GM23338 (cell line): Measurements from ENCODE around the gene APOL2. TPM values are rescaled to one million over a fixed set of nuclear protein-coding genes. Genes with fewer than 3 reads are reported as not detected.

ENCODE experiments used
- ATAC-seq: fragments of 200-7000 bp; cut with Tn5 transposase; 3 replicates; pipeline ENCODE4 v1.9.1; 2020
- DNase-seq: peaks from one replicate; pipeline ENCODE4 v3.0.0-alpha.2; 2015; ENCODE audit warnings: low spot score
- H2AFZ ChIP-seq: fragments of 200-600 bp; sonication (generic); 2 replicates; pipeline ENCODE4 v1.8.0; 2016; ENCODE audit warnings: antibody characterized with exemption, mild to moderate bottlenecking, moderate library complexity
- H3F3A ChIP-seq: fragments of 200-600 bp; sonication (generic); replicated peaks from 2 replicates; pipeline ENCODE4 v1.8.0; 2017; ENCODE audit warnings: antibody characterized with exemption, mixed run types, low read depth
- H3K27ac ChIP-seq: fragments of 200-600 bp; sonication (generic); 2 replicates; pipeline ENCODE4 v1.6.1; 2016; ENCODE audit warnings: low read depth
- H3K27me3 ChIP-seq: fragments of 200-600 bp; sonication (generic); 2 replicates; pipeline ENCODE4 v1.8.0; 2016; ENCODE audit warnings: mild to moderate bottlenecking, mixed run types, moderate library complexity; ENCODE audit not compliant: insufficient read depth
- H3K36me3 ChIP-seq: fragments of 200-600 bp; sonication (generic); 2 replicates; pipeline ENCODE4 v1.8.0; 2016; ENCODE audit warnings: mild to moderate bottlenecking; ENCODE audit not compliant: insufficient read depth
- H3K4me1 ChIP-seq: fragments of 200-600 bp; sonication (generic); 2 replicates; pipeline ENCODE4 v1.8.0; 2016; ENCODE audit warnings: mild to moderate bottlenecking, moderate library complexity; ENCODE audit not compliant: insufficient read depth
- H3K4me2 ChIP-seq: fragments of 200-600 bp; sonication (generic); 2 replicates; pipeline ENCODE4 v1.7.1; 2017; ENCODE audit warnings: mixed run types
- H3K4me3 ChIP-seq: fragments of 200-600 bp; sonication (generic); 2 replicates; pipeline ENCODE4 v1.6.1; 2016; ENCODE audit warnings: mixed run types
- H3K79me2 ChIP-seq: fragments of 200-600 bp; sonication (generic); replicated peaks from 2 replicates; pipeline ENCODE4 v1.8.0; 2017; ENCODE audit warnings: mild to moderate bottlenecking; ENCODE audit not compliant: insufficient read depth
- H3K9me2 ChIP-seq: fragments of 200-600 bp; sonication (generic); 2 replicates; pipeline ENCODE4 v1.8.0; 2017; ENCODE audit not compliant: insufficient read depth
- H4K20me1 ChIP-seq: fragments of 200-600 bp; sonication (generic); replicated peaks from 2 replicates; pipeline ENCODE4 v1.8.0; 2017; ENCODE audit warnings: mild to moderate bottlenecking; ENCODE audit not compliant: insufficient read depth
- H3K27ac Mint-ChIP-seq: 2 replicates; pipeline ENCODE4 v1.8.0; 2020; ENCODE audit warnings: inconsistent platforms, mild to moderate bottlenecking, moderate library complexity, mixed read lengths
- H3K27me3 Mint-ChIP-seq: 3 replicates; pipeline ENCODE4 v1.8.0; 2022; ENCODE audit warnings: low read depth, mild to moderate bottlenecking, moderate library complexity, mixed read lengths, inconsistent platforms; ENCODE audit not compliant: insufficient read depth, poor library complexity
- H3K36me3 Mint-ChIP-seq: 3 replicates; pipeline ENCODE4 v1.8.0; 2021; ENCODE audit warnings: low read depth, mild to moderate bottlenecking, inconsistent platforms, moderate library complexity, mixed read lengths
- H3K4me1 Mint-ChIP-seq: 3 replicates; pipeline ENCODE4 v1.8.0; 2020; ENCODE audit warnings: mild to moderate bottlenecking, inconsistent platforms, mixed read lengths
- H3K4me3 Mint-ChIP-seq: 3 replicates; pipeline ENCODE4 v1.8.0; 2021; ENCODE audit warnings: moderate library complexity, mild to moderate bottlenecking, inconsistent platforms, mixed read lengths
- H3K9me3 Mint-ChIP-seq: 3 replicates; pipeline ENCODE4 v1.8.0; 2020; ENCODE audit warnings: moderate library complexity, mild to moderate bottlenecking, inconsistent platforms, mixed read lengths
- CREB1 ChIP-seq: fragments of 250-450 bp; sonication (Bioruptor Pico); IDR thresholded peaks from 2 replicates; pipeline ENCODE4 v1.5.0; 2020; ENCODE audit warnings: low read depth, mild to moderate bottlenecking, moderate library complexity
- CTCF ChIP-seq, 2 experiments: fragments of 200-600 bp in 1 of 2; sonication (generic) in 1 of 2; conservative IDR thresholded peaks; 2 replicates each; pipeline versions ENCODE4 v1.5.1 to v1.6.1; 2016 to 2017; ENCODE audit warnings: antibody characterized with exemption in 2 of 2, low read depth in 2 of 2, mild to moderate bottlenecking in 2 of 2, moderate library complexity in 1 of 2
- ETS1 ChIP-seq: IDR thresholded peaks from 2 replicates; pipeline ENCODE4 v1.6.1; 2016; ENCODE audit warnings: antibody characterized with exemption
- EZH2 ChIP-seq: fragments of 200-600 bp; sonication (generic); IDR thresholded peaks from one replicate; pipeline ENCODE4 v1.8.0; 2017; ENCODE audit warnings: antibody characterized with exemption, mild to moderate bottlenecking, low read depth; ENCODE audit not compliant: unreplicated experiment
- EZH2phosphoT487 ChIP-seq: fragments of 200-600 bp; sonication (generic); IDR thresholded peaks from one replicate; pipeline ENCODE4 v1.8.1; 2018; ENCODE audit warnings: antibody characterized with exemption; ENCODE audit not compliant: unreplicated experiment
- JUNB ChIP-seq: IDR thresholded peaks from one replicate; pipeline ENCODE4 v1.6.1; 2016; ENCODE audit warnings: antibody characterized with exemption; ENCODE audit not compliant: unreplicated experiment
- NANOG ChIP-seq: IDR thresholded peaks from 2 replicates; pipeline ENCODE4 v1.6.1; 2016; ENCODE audit warnings: antibody characterized with exemption, borderline replicate concordance
- STAT1 ChIP-seq: IDR thresholded peaks from one replicate; pipeline ENCODE4 v1.6.1; 2016; ENCODE audit warnings: antibody characterized with exemption; ENCODE audit not compliant: unreplicated experiment
- polyA plus RNA-seq: library from polyadenylated mRNA; unstranded; fragments of >200 nt; fragmentation: Nextera tagmentation; extraction: Ambion mirVana; gene quantifications from 2 replicates; pipeline ENCODE4 v1.2.1, GENCODE V29; 2016
- total RNA-seq: library from RNA; depleted of rRNA; stranded (reverse); fragments of >200 nt; shearing (Covaris generic); gene quantifications from 2 replicates; pipeline ENCODE4 v1.2.3, GENCODE V29; 2014
- TF ChIP-seq, protein P1 (sequence below): fragments of 250-450 bp; sonication (Bioruptor Pico); IDR thresholded peaks from 2 replicates; pipeline ENCODE4 v1.5.0; 2020; ENCODE audit warnings: mild to moderate bottlenecking, moderate library complexity

The APOL2 gene
- total and polyA plus RNA-seq, 2 experiments from 2014 or later = 5.5 to 10.4 TPM

DNA sequence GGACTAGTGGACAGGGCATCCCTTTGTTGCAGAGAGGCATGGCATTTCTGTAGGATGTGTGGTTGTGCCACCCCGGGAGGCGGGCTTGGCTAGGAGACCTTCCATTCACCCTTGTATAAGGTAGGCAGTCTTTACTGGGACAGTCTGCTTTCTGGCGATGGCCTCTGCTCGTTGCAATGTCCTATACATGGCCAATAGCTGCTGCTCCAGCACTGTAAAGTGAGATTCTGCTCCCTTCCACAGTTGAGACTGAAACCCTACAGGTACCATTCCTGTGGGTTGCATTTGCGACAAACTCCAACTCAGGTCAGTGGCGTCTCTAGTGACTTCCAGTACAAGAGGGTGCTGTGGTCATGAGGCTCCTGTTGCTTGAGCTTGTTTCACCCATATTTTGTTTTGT, 58.4 kb downstream of the APOL2 start:
- no peak overlapping the region for H3K4me3 ChIP-seq
- H3K9me2 ChIP-seq = peaks cover 2% of the 10 kb centered on the region; the same call in 1 of the 2 replicates
- TF ChIP-seq EZH2phosphoT487 = no peak
- TF ChIP-seq STAT1 = no peak
- no peak for TF ChIP-seq ETS1
- TF ChIP-seq NANOG = no peak
- TF ChIP-seq JUNB = no peak
- no peak for TF ChIP-seq CTCF (conservative IDR thresholded peaks at IDR 0.05; ENCODE audit: low read depth in 2 of 2)
- TF ChIP-seq CREB1 (CRISPR knock-in tag) = no peak
- H3F3A ChIP-seq = no peaks in the 10 kb centered on the region
- ATAC-seq = no peak
- H3K27me3 Mint-ChIP-seq = no peaks in the 10 kb centered on the region
- no peak overlapping the region for H3K27ac Mint-ChIP-seq
- no peaks in the 10 kb centered on the region for H3K4me1 ChIP-seq
- peak overlapping the region; percentile 84; the same call in 1 of the 2 replicates for H2AFZ ChIP-seq
- no peaks in the 10 kb centered on the region for H3K9me3 Mint-ChIP-seq
- H3K4me3 Mint-ChIP-seq = no peak overlapping the region
- DNase-seq = no peak
- no peak overlapping the region for H3K27ac ChIP-seq
- H3K27me3 ChIP-seq = no peaks in the 10 kb centered on the region
- H4K20me1 ChIP-seq = no peaks in the 10 kb centered on the region
- H3K4me2 ChIP-seq = no peak overlapping the region
- H3K36me3 ChIP-seq = no peaks in the 10 kb centered on the region
- no peaks in the 10 kb centered on the region for H3K79me2 ChIP-seq
- H3K4me1 Mint-ChIP-seq = peaks cover 18% of the 10 kb centered on the region
- no peaks in the 10 kb centered on the region for H3K36me3 Mint-ChIP-seq

DNA sequence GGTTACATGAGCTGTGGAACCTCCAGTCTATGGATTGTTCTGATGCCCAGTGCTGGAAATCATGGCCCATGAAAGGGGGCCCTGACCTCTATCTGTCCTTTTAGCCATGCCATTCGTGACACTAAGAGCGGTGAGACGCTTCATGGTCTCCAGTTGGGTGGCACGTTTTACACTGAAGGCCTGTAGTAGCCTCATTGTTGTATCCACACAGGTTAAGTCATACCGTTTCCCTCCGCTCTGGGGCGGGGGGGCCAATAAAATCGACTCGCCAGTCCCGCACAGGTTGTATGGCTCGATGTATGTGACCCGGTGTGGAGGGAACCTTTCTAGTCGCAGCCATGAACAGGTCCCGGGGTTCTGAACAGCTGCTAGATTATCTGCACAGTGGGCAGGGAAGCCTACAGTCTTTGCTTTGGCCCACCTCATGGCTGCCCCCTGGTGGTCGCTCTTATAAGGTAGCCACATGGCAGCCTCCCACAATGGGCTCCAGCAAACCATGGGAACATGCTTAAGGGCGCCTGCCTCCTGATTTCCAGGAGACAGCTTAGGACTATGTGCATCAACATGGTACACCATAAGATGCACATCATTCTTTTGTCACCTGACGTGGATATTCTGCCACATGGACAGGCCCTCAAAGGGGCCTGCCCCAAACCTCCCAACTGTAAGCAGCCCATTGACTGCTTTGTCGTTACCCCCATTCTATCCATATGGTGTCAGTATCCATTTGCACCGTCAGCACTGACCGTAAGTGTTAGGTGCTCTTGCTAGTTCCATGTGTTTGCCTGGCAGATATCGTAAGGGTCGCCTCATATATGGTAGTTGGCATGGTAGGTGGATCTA, 59.1 kb downstream of the APOL2 start:
- Mint-ChIP-seq H3K9me3 (no peaks in the 10 kb centered on the region), H3K4me3 (no peak overlapping the region), H3K4me1 (peaks cover 18% of the 10 kb centered on the region), H3K27ac (no peak overlapping the region), H3K27me3 (no peaks in the 10 kb centered on the region), H3K36me3 (no peaks in the 10 kb centered on the region)
- Histone ChIP-seq H4K20me1 (no peaks in the 10 kb centered on the region), H3K4me3 (no peak overlapping the region), H3F3A (no peaks in the 10 kb centered on the region), H2AFZ (peak overlapping the region; percentile 84), H3K9me2 (peaks cover 9% of the 10 kb centered on the region), H3K4me1 (no peaks in the 10 kb centered on the region), H3K36me3 (no peaks in the 10 kb centered on the region), H3K4me2 (no peak overlapping the region), H3K27ac (no peak overlapping the region), H3K79me2 (no peaks in the 10 kb centered on the region), H3K27me3 (no peaks in the 10 kb centered on the region)
- DNase-seq (peak; percentile 87), ATAC-seq (peak; percentile 98)
- TF ChIP-seq EZH2 (no peak), CTCF (conservative IDR thresholded peaks at IDR 0.05; ENCODE audit: low read depth in 2 of 2) (peak; percentile 89 to 92), JUNB (no peak)
- TF ChIP-seq, protein P1, sequence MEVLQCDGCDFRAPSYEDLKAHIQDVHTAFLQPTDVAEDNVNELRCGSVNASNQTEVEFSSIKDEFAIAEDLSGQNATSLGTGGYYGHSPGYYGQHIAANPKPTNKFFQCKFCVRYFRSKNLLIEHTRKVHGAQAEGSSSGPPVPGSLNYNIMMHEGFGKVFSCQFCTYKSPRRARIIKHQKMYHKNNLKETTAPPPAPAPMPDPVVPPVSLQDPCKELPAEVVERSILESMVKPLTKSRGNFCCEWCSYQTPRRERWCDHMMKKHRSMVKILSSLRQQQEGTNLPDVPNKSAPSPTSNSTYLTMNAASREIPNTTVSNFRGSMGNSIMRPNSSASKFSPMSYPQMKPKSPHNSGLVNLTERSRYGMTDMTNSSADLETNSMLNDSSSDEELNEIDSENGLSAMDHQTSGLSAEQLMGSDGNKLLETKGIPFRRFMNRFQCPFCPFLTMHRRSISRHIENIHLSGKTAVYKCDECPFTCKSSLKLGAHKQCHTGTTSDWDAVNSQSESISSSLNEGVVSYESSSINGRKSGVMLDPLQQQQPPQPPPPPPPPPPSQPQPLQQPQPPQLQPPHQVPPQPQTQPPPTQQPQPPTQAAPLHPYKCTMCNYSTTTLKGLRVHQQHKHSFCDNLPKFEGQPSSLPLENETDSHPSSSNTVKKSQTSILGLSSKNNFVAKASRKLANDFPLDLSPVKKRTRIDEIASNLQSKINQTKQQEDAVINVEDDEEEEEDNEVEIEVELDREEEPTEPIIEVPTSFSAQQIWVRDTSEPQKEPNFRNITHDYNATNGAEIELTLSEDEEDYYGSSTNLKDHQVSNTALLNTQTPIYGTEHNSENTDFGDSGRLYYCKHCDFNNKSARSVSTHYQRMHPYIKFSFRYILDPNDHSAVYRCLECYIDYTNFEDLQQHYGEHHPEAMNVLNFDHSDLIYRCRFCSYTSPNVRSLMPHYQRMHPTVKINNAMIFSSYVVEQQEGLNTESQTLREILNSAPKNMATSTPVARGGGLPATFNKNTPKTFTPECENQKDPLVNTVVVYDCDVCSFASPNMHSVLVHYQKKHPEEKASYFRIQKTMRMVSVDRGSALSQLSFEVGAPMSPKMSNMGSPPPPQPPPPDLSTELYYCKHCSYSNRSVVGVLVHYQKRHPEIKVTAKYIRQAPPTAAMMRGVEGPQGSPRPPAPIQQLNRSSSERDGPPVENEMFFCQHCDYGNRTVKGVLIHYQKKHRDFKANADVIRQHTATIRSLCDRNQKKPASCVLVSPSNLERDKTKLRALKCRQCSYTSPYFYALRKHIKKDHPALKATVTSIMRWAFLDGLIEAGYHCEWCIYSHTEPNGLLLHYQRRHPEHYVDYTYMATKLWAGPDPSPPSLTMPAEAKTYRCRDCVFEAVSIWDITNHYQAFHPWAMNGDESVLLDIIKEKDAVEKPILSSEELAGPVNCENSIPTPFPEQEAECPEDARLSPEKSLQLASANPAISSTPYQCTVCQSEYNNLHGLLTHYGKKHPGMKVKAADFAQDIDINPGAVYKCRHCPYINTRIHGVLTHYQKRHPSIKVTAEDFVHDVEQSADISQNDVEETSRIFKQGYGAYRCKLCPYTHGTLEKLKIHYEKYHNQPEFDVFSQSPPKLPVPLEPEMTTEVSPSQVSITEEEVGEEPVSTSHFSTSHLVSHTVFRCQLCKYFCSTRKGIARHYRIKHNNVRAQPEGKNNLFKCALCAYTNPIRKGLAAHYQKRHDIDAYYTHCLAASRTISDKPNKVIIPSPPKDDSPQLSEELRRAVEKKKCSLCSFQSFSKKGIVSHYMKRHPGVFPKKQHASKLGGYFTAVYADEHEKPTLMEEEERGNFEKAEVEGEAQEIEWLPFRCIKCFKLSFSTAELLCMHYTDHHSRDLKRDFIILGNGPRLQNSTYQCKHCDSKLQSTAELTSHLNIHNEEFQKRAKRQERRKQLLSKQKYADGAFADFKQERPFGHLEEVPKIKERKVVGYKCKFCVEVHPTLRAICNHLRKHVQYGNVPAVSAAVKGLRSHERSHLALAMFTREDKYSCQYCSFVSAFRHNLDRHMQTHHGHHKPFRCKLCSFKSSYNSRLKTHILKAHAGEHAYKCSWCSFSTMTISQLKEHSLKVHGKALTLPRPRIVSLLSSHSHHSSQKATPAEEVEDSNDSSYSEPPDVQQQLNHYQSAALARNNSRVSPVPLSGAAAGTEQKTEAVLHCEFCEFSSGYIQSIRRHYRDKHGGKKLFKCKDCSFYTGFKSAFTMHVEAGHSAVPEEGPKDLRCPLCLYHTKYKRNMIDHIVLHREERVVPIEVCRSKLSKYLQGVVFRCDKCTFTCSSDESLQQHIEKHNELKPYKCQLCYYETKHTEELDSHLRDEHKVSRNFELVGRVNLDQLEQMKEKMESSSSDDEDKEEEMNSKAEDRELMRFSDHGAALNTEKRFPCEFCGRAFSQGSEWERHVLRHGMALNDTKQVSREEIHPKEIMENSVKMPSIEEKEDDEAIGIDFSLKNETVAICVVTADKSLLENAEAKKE (CRISPR knock-in tag) = no peak
